Measurements from ENCODE around the gene GPN3. TPM values are rescaled to one million over a fixed set of nuclear protein-coding genes. Genes with fewer than 3 reads are reported as not detected.
A peak's percentile ranks its signal among the peaks of the same experiment; 100 is the strongest.
"Not testable (repeated sequence)": the region's sequence is repeated elsewhere in the genome, so short reads cannot be mapped to it uniquely, and the experiment has no call there.

Gene GPN3
- polyA plus RNA-seq, 3 donors from 2014 or later, result 23.6 to 43.5 (median 29.9) TPM

DNA sequence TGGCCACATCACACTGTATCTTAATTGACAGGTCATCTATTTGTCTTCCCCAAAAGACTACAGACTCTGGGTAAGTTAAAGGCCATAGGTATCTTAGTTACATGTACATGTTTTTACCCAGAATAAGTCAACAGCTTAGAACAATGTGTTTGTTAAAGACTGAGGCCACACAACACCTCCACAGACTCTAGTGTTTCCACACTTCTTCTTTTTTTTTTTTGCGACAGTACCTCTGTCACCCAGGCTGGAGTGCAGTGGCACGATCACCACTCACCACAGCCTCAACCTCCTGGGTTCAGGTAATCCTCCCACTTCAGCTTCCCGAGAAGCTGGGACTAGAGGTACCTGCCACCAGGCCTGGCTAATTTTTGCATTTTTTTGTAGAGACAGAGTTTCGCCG, 1.3 kb downstream of the GPN3 start:
- H3K27ac Mint-ChIP-seq, result no peak overlapping the region
- H3K4me1 Mint-ChIP-seq, result peaks cover 37 to 42% of the 10 kb centered on the region in 2 donors
- H3K27me3 Mint-ChIP-seq (ENCODE audit: low read depth in 3 of 3), result peaks cover 9 to 16% (median 11%) of the 10 kb centered on the region in 3 donors
- peaks cover 3 to 7% (median 4%) of the 10 kb centered on the region in 3 donors for H3K36me3 Mint-ChIP-seq
- H3K4me3 Mint-ChIP-seq, result peak overlapping the region; percentile 18 to 42 (median 23)
- no peak for DNase-seq
- no peaks in the 10 kb centered on the region for H3K9me3 Mint-ChIP-seq

DNA sequence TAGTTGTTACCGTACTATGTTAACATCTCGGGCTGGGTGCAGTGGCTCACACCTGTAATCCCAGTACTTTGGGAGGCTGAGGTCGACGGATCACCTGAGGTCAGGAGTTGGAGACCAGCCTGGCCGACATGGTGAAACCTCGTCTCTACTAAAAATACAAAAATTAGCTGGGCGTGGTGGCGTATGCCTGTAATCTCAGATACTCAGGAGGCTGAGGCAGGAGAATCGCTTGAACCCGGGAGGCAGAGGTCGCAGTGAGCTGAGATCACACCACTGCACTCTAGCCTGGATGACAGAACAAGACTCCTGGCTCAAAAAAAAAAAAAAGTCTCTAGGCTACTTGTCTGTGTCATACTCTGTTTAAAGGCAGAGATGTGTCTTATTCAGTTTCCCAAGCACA, 2.3 kb downstream of the GPN3 start:
- not testable (repeated sequence) for H3K36me3 Mint-ChIP-seq, DNase-seq, H3K9me3 Mint-ChIP-seq, H3K4me3 Mint-ChIP-seq, H3K27ac Mint-ChIP-seq
- H3K4me1 Mint-ChIP-seq, result peaks cover 37 to 42% of the 10 kb centered on the region in 2 donors
- peaks cover 9 to 16% (median 11%) of the 10 kb centered on the region in 3 donors for H3K27me3 Mint-ChIP-seq (ENCODE audit: low read depth in 3 of 3)

GRCh38 chr12:110465024-110465423, 3.0 kb downstream of the GPN3 start:
- Mint-ChIP-seq H3K4me3 (no peak overlapping the region), H3K4me1 (peaks cover 37 to 41% of the 10 kb centered on the region in 2 donors), H3K9me3 (no peaks in the 10 kb centered on the region), H3K27me3 (ENCODE audit: low read depth in 3 of 3) (peaks cover 9 to 16% (median 11%) of the 10 kb centered on the region in 3 donors), H3K36me3 (peaks cover 6 to 7% (median 6%) of the 10 kb centered on the region in 3 donors), H3K27ac (no peak overlapping the region)
- DNase-seq, result no peak

- Mint-ChIP-seq H3K36me3 (peaks cover 11 to 13% (median 12%) of the 10 kb centered on the region in 3 donors), H3K4me1 (peaks cover 8 to 11% of the 10 kb centered on the region in 2 donors)
- not testable (repeated sequence) for H3K9me3 Mint-ChIP-seq; H3K27ac Mint-ChIP-seq; H3K4me3 Mint-ChIP-seq; DNase-seq; H3K27me3 Mint-ChIP-seq (ENCODE audit: low read depth in 3 of 3)
Observed at GRCh38 chr12:110461189-110461588, 6.9 kb downstream of the GPN3 start.

- H3K27ac Mint-ChIP-seq, result no peak overlapping the region
- H3K27me3 Mint-ChIP-seq (ENCODE audit: low read depth in 3 of 3), result no peaks in the 10 kb centered on the region
- DNase-seq, result no peak
- peaks cover 8 to 15% (median 11%) of the 10 kb centered on the region in 3 donors for H3K36me3 Mint-ChIP-seq
- no peak overlapping the region for H3K4me3 Mint-ChIP-seq
- H3K9me3 Mint-ChIP-seq, result no peaks in the 10 kb centered on the region
- peaks cover 2 to 4% of the 10 kb centered on the region in 2 donors for H3K4me1 Mint-ChIP-seq
Observed at GRCh38 chr12:110458756-110459155, 9.3 kb downstream of the GPN3 start.

DNA sequence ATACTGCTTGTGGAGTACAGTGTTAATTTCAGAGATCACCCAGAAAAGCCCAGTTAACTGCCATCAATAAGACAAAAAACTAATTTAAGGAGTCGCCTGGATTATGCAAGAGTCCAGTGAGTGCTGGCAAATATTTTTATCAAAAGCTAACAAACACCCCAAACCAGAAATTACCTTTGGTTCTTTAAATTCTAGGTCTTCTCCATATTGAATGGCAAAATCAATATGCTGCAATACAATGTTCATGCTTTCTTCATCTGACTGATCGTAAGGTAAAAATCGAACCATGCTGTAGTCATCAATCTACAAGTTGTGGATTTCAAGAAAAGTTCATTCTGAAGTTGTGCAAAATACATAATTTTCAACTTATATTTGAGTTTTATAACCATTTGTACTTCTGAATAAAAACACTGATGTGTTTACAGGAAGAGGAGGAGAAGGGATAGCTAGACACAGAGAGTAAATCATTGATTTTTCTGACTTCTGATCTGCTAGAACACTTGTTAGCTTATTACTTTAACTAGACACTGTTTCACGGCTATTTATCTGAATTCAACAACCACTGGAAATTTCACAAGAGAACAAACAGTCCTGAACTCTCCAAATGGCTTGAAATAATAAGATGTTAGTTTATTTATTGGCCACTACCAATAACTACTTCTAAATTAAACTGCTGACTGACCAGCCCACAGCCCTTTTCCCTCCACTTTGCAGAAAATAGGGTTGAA, 14.3 kb downstream of the GPN3 start:
- DNase-seq, result no peak
- Mint-ChIP-seq H3K27me3 (ENCODE audit: low read depth in 3 of 3) (peaks cover 0 to 21% (median 8%) of the 10 kb centered on the region in 3 donors), H3K9me3 (no peaks in the 10 kb centered on the region), H3K4me1 (peaks cover 20 to 27% of the 10 kb centered on the region in 2 donors), H3K27ac (no peak overlapping the region), H3K4me3 (no peak overlapping the region), H3K36me3 (peaks cover under 1 to 14% (median 12%) of the 10 kb centered on the region in 3 donors)

GRCh38 chr12:110451263-110451662, 16.8 kb downstream of the GPN3 start:
- peaks cover 6 to 17% (median 11%) of the 10 kb centered on the region in 3 donors for H3K36me3 Mint-ChIP-seq
- H3K9me3 Mint-ChIP-seq, result no peaks in the 10 kb centered on the region
- H3K4me1 Mint-ChIP-seq, result peaks cover 40 to 49% of the 10 kb centered on the region in 2 donors
- peak overlapping the region; percentile 38 to 99 (median 89) for H3K4me3 Mint-ChIP-seq
- DNase-seq, result no peak
- H3K27ac Mint-ChIP-seq, result peak overlapping the region; percentile 26 to 99 (median 88)
- H3K27me3 Mint-ChIP-seq (ENCODE audit: low read depth in 3 of 3), result peaks cover 0 to 21% (median 8%) of the 10 kb centered on the region in 3 donors

GRCh38 chr12:110449799-110450497, 18.1 kb downstream of the GPN3 start, which contains the start of gene ARPC3:
Gene ARPC3 (minus strand): TSS chr12:110450337. CDS start chr12:110450260, 77 bp downstream.
- Mint-ChIP-seq H3K4me3 (peak within 1 kb of the TSS; percentile 98 to 100 (median 99)), H3K4me1 (peaks cover 45 to 57% of the 10 kb centered on the region in 2 donors), H3K27ac (peak within 1 kb of the TSS; percentile 95 to 100 (median 99)), H3K36me3 (peaks cover 11 to 23% (median 12%) of the 10 kb centered on the region in 3 donors), H3K9me3 (no peaks in the 10 kb centered on the region), H3K27me3 (ENCODE audit: low read depth in 3 of 3) (peaks cover 0 to 21% (median 8%) of the 10 kb centered on the region in 3 donors)
- DNase-seq, result peak; percentile 89 to 92 (median 92)

- H3K36me3 Mint-ChIP-seq, result peaks cover 6 to 22% (median 16%) of the 10 kb centered on the region in 3 donors
- no peaks in the 10 kb centered on the region for H3K27me3 Mint-ChIP-seq (ENCODE audit: low read depth in 3 of 3)
- H3K27ac Mint-ChIP-seq, result peak overlapping the region in 1 of 6 donors; percentile 22
- peaks cover 34 to 42% of the 10 kb centered on the region in 2 donors for H3K4me1 Mint-ChIP-seq
- H3K4me3 Mint-ChIP-seq, result no peak overlapping the region
- no peaks in the 10 kb centered on the region for H3K9me3 Mint-ChIP-seq
- no peak for DNase-seq
Observed at GRCh38 chr12:110444455-110444854, 23.6 kb downstream of the GPN3 start.

GRCh38 chr12:110436231-110436630, 31.8 kb downstream of the GPN3 start:
- Mint-ChIP-seq H3K4me3 (no peak overlapping the region), H3K4me1 (peaks cover 0 to 4% of the 10 kb centered on the region in 2 donors), H3K27ac (no peak overlapping the region), H3K36me3 (peaks cover 5 to 39% (median 13%) of the 10 kb centered on the region in 3 donors), H3K27me3 (ENCODE audit: low read depth in 3 of 3) (peaks cover 2 to 4% (median 3%) of the 10 kb centered on the region in 3 donors), H3K9me3 (no peaks in the 10 kb centered on the region)
- no peak for DNase-seq

GRCh38 chr12:110431957-110432587, 36.0 kb downstream of the GPN3 start:
- H3K9me3 Mint-ChIP-seq, result no peaks in the 10 kb centered on the region
- H3K4me3 Mint-ChIP-seq, result no peak overlapping the region
- peaks cover 5 to 24% (median 13%) of the 10 kb centered on the region in 3 donors for H3K36me3 Mint-ChIP-seq
- H3K27ac Mint-ChIP-seq, result peak overlapping the region in 1 of 6 donors; percentile 81
- peaks cover 2 to 11% (median 5%) of the 10 kb centered on the region in 3 donors for H3K27me3 Mint-ChIP-seq (ENCODE audit: low read depth in 3 of 3)
- peaks cover 0 to 6% of the 10 kb centered on the region in 2 donors for H3K4me1 Mint-ChIP-seq
- no peak for DNase-seq

- H3K27me3 Mint-ChIP-seq (ENCODE audit: low read depth in 3 of 3), result peaks cover 2 to 11% (median 5%) of the 10 kb centered on the region in 3 donors
- not testable (repeated sequence) for DNase-seq, H3K9me3 Mint-ChIP-seq, H3K27ac Mint-ChIP-seq, H3K4me1 Mint-ChIP-seq, H3K36me3 Mint-ChIP-seq
- peak overlapping the region in 1 of 5 donors; percentile 75 for H3K4me3 Mint-ChIP-seq
Observed at GRCh38 chr12:110429676-110430075, 38.4 kb downstream of the GPN3 start.

- peaks cover under 1 to 7% (median 2%) of the 10 kb centered on the region in 3 donors for H3K27me3 Mint-ChIP-seq (ENCODE audit: low read depth in 3 of 3)
- H3K27ac Mint-ChIP-seq, result no peak overlapping the region
- H3K36me3 Mint-ChIP-seq, result no peaks in the 10 kb centered on the region
- H3K4me3 Mint-ChIP-seq, result no peak overlapping the region
- no peaks in the 10 kb centered on the region for H3K9me3 Mint-ChIP-seq
- H3K4me1 Mint-ChIP-seq, result peaks cover 0 to 3% of the 10 kb centered on the region in 2 donors
- no peak for DNase-seq
Observed at GRCh38 chr12:110426406-110426805, 41.7 kb downstream of the GPN3 start.
